ENCODE results near the gene CCNO. TPM values are rescaled to one million over a fixed set of nuclear protein-coding genes. Genes with fewer than 3 reads are reported as not detected.

Gene CCNO, protein sequence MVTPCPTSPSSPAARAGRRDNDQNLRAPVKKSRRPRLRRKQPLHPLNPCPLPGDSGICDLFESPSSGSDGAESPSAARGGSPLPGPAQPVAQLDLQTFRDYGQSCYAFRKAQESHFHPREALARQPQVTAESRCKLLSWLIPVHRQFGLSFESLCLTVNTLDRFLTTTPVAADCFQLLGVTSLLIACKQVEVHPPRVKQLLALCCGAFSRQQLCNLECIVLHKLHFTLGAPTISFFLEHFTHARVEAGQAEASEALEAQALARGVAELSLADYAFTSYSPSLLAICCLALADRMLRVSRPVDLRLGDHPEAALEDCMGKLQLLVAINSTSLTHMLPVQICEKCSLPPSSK
- total RNA-seq, result 0.20 TPM in 1 of 2 replicates, not detected in the other

DNA sequence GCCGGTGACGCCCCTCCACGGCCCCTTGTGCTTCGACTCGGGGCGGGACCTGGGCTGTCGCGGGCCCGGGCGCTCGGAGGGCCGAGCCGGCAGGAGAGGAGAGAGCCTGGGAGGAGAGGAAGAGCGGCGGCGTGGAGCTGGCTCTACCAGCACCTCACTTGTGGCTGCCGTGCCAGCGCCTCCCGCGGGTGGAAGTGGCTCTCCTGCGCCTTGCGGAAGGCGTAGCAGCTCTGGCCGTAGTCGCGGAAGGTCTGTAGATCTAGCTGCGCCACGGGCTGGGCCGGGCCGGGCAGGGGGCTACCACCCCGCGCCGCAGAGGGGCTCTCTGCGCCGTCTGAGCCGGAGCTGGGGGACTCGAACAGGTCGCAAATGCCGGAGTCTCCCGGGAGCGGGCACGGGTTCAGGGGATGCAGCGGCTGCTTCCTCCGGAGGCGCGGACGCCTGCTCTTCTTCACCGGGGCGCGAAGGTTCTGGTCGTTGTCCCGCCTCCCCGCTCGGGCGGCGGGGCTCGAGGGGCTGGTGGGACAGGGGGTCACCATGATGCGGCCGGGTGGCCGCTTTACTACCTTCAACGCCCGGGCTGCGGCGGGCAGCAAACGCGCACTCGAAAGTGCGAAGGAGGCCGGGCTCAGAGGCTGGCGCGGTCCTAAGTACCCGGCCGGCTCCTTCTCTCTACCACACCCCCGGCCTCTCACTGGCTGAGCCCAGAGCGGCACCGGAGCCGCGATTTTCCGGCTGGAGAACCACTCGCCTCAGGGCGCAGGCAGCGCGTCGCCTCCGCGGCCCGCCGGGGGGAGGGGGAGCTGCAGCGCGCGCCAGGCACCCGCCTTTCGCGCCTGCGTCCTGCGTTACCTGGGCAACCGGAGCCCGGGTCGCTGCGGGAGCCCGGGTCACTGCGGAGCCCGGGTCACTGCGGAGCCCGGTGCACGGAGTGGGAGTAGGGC lies at the start of gene CCNO:
Gene CCNO (minus strand): TSS at position 624 of the 944 bp plus-strand sequence. CDS start 85 bp downstream, at position 539.

DNA sequence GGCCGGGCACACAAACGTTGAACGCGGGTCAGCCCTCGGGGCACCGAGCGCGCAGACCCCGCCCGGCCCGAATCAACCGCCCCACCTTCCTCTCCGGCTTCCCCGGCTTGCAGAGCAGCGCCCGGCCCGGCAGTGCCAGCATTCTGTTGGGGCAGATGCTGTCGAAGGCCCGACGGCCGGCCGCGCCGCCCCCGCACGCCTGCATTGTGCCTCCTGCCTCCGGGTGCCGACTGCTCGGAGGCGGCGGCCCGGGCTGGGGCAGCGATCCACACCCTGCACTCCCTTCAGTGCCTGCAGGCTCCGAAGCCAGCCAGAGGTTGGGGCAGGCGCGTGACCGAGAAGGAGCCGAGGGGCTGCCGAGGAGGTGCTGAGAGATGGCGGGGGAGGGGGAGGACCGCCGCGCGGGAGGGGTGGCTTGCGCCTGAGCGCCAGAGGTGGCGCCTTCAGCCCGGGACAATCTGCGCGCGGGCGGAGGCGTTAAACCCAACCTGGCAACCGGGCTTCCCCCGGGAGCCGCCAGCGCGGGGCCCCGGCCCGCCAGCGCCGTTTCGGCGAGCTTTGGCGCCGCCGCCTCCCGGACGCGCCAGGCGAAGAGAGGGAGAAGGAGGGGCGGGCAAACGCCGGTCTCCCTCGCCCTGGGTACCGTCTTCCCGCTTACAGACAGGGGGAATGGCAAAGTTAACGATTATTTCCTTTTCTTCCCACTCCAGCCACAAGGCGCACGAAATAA lies 6.3 kb downstream of the CCNO start, which contains the start of gene MCIDAS:
Gene MCIDAS (minus strand): TSS at position 382 of the 730 bp plus-strand sequence. CDS start 177 bp downstream, at position 205.

Other genes with a start within 250 kb of the CCNO start
- gene ESM1, start 248.0 kb downstream of the CCNO start, total RNA-seq, result 1.8 and 6.1 TPM in 2 replicates
- not detected in 2 replicates for gene GZMK, start 209.4 kb downstream of the CCNO start, total RNA-seq
- gene GZMA, start 131.0 kb downstream of the CCNO start, total RNA-seq, result not detected in 2 replicates
- gene GPX8, start 73.4 kb downstream of the CCNO start, total RNA-seq, result 74.2 and 85.6 TPM in 2 replicates
- gene CDC20B, start 60.4 kb downstream of the CCNO start, total RNA-seq, result not detected in 2 replicates
- not detected in 2 replicates for gene MCIDAS, start 6.3 kb downstream of the CCNO start, total RNA-seq
- gene DHX29, start 74.1 kb upstream of the CCNO start, total RNA-seq, result 33.4 and 37.7 TPM in 2 replicates
- gene MTREX, start 74.4 kb upstream of the CCNO start, total RNA-seq, result 108 and 110 TPM in 2 replicates

Measured in subcutaneous preadipocyte (primary cell).